HG03159 (cell line): ENCODE results near the gene TSEN54.

Experiments
- ATAC-seq: cut with Tn5 transposase; IDR thresholded peaks from one replicate; pipeline ENCODE4 v1.9.1; 2021; ENCODE audit warnings: mild to moderate bottlenecking, moderate library complexity; ENCODE audit not compliant: unreplicated experiment

Gene TSEN54

GRCh38 chr17:75540923-75541503 is 24.7 kb downstream of the TSEN54 start:
- ATAC-seq: no peak

GRCh38 chr17:75542229-75542628 is 25.9 kb downstream of the TSEN54 start:
- no peak for ATAC-seq

- no peak for ATAC-seq
Measured at GRCh38 chr17:75542728-75543336, 26.5 kb downstream of the TSEN54 start.

GRCh38 chr17:75544250-75544649 is 27.9 kb downstream of the TSEN54 start:
- no peak for ATAC-seq

GRCh38 chr17:75546181-75546580 is 29.9 kb downstream of the TSEN54 start:
- ATAC-seq: no peak

- ATAC-seq: no peak
Measured at GRCh38 chr17:75547091-75547490, 30.8 kb downstream of the TSEN54 start.

GRCh38 chr17:75548813-75549212 is 32.5 kb downstream of the TSEN54 start:
- ATAC-seq: no peak

GRCh38 chr17:75549246-75550138 is 33.2 kb downstream of the TSEN54 start:
- ATAC-seq: no peak

GRCh38 chr17:75550139-75550465 is 33.8 kb downstream of the TSEN54 start:
- ATAC-seq: no peak

- ATAC-seq: no peak
Measured at GRCh38 chr17:75551266-75551665, 34.9 kb downstream of the TSEN54 start.

GRCh38 chr17:75552425-75553294 is 36.3 kb downstream of the TSEN54 start:
- ATAC-seq: no peak

- ATAC-seq: no peak
Measured at GRCh38 chr17:75553295-75554110, 37.2 kb downstream of the TSEN54 start.

- no peak for ATAC-seq
Measured at GRCh38 chr17:75555679-75556153, 39.4 kb downstream of the TSEN54 start.

GRCh38 chr17:75557075-75557851 is 40.9 kb downstream of the TSEN54 start:
- ATAC-seq: no peak

GRCh38 chr17:75557852-75558665 is 41.7 kb downstream of the TSEN54 start:
- ATAC-seq: no peak

GRCh38 chr17:75558666-75559530 is 42.6 kb downstream of the TSEN54 start:
- no peak for ATAC-seq

- no peak for ATAC-seq
Measured at GRCh38 chr17:75559958-75560533, 43.7 kb downstream of the TSEN54 start.
